Hepatocyte (in vitro differentiated cells): Measurements from ENCODE around the gene CRYBA1.

ENCODE experiments used
- CTCF ChIP-seq: fragments of 200-600 bp; sonication (generic); IDR thresholded peaks from 2 replicates; pipeline ENCODE4 v1.5.1; 2016; ENCODE audit warnings: antibody characterized with exemption, mild to moderate bottlenecking; ENCODE audit not compliant: poor library complexity
- EZH2 ChIP-seq: fragments of 200-600 bp; sonication (generic); IDR thresholded peaks from 2 replicates; pipeline ENCODE4 v1.6.1; 2016; ENCODE audit warnings: antibody characterized with exemption, mild to moderate bottlenecking, borderline replicate concordance
- EZH2phosphoT487 ChIP-seq: fragments of 200-600 bp; sonication (generic); IDR thresholded peaks from one replicate; pipeline ENCODE4 v1.6.1; 2018; ENCODE audit warnings: antibody characterized with exemption, mild to moderate bottlenecking, low read depth, moderate library complexity; ENCODE audit not compliant: unreplicated experiment, severe bottlenecking

GRCh38 chr17:29212094-29212631, 34.5 kb upstream of the CRYBA1 start:
- TF ChIP-seq CTCF = no peak
- no peak for TF ChIP-seq EZH2
- no peak for TF ChIP-seq EZH2phosphoT487
